AG10803 (cell line): Measurements from ENCODE around the gene VPS39.

Experiments used
- DNase-seq: peaks from one replicate; pipeline ENCODE4 v3.0.0; 2010; ENCODE audit warnings: low read depth
- H3K4me3 ChIP-seq: 2 replicates; pipeline ENCODE4 v1.5.1; 2011; ENCODE audit warnings: mild to moderate bottlenecking, low read length, control low read depth
- TF ChIP-seq, protein P1 (sequence below): conservative IDR thresholded peaks from 2 replicates; pipeline ENCODE4 v1.5.1; 2011; ENCODE audit warnings: mild to moderate bottlenecking, low read length, control low read depth, inconsistent platforms

The VPS39 gene, protein sequence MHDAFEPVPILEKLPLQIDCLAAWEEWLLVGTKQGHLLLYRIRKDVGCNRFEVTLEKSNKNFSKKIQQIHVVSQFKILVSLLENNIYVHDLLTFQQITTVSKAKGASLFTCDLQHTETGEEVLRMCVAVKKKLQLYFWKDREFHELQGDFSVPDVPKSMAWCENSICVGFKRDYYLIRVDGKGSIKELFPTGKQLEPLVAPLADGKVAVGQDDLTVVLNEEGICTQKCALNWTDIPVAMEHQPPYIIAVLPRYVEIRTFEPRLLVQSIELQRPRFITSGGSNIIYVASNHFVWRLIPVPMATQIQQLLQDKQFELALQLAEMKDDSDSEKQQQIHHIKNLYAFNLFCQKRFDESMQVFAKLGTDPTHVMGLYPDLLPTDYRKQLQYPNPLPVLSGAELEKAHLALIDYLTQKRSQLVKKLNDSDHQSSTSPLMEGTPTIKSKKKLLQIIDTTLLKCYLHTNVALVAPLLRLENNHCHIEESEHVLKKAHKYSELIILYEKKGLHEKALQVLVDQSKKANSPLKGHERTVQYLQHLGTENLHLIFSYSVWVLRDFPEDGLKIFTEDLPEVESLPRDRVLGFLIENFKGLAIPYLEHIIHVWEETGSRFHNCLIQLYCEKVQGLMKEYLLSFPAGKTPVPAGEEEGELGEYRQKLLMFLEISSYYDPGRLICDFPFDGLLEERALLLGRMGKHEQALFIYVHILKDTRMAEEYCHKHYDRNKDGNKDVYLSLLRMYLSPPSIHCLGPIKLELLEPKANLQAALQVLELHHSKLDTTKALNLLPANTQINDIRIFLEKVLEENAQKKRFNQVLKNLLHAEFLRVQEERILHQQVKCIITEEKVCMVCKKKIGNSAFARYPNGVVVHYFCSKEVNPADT

DNA sequence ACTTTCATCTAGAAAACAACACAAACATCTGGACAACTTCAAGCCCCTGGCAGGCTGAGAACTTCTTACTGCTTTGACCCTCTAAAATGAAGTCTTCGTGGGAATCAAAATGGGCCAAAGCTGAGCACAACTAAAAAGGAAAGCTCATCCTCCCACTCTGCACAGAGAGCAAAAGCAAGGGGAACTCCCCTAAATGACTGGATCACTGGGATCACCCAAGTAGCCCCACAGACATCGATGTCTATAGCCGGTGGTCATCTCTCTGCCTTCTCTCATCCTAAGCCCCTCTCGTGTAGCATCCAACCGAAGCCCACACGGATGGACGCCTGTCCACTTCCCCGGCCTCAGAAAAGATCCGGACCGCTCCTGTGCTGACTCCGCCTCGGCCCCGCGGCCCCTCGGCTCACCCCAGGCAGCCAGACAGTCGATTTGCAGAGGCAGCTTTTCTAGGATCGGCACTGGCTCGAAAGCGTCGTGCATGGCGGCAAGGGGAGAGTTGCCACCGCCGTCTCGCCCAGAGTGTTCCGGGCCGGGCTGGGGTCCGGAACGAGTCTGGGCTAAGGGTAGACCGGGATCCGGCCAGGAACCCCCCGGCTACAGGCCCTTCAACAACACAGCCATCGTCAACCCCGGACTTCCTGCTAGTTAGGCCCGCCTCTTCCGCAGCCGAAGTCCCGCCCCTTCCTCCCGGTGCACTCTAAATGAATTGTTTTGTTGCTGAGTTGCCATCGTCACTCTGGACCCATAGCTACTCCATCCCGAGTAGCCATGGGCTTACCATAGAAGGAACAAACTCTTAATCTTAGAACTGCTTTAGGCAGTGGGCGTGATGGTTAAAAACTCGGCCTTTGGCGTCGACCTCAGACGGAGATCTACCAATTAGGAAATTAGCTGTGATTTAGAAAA lies at the start of gene VPS39:
VPS39 (minus strand) TSS at position 631 of the 906 bp plus-strand sequence; CDS start at position 480, 151 bp downstream.
- TF ChIP-seq, protein P1, sequence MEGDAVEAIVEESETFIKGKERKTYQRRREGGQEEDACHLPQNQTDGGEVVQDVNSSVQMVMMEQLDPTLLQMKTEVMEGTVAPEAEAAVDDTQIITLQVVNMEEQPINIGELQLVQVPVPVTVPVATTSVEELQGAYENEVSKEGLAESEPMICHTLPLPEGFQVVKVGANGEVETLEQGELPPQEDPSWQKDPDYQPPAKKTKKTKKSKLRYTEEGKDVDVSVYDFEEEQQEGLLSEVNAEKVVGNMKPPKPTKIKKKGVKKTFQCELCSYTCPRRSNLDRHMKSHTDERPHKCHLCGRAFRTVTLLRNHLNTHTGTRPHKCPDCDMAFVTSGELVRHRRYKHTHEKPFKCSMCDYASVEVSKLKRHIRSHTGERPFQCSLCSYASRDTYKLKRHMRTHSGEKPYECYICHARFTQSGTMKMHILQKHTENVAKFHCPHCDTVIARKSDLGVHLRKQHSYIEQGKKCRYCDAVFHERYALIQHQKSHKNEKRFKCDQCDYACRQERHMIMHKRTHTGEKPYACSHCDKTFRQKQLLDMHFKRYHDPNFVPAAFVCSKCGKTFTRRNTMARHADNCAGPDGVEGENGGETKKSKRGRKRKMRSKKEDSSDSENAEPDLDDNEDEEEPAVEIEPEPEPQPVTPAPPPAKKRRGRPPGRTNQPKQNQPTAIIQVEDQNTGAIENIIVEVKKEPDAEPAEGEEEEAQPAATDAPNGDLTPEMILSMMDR = no peak
- H3K4me3 ChIP-seq = peak within 1 kb of the TSS; percentile 91
- DNase-seq = peak; percentile 86

DNA sequence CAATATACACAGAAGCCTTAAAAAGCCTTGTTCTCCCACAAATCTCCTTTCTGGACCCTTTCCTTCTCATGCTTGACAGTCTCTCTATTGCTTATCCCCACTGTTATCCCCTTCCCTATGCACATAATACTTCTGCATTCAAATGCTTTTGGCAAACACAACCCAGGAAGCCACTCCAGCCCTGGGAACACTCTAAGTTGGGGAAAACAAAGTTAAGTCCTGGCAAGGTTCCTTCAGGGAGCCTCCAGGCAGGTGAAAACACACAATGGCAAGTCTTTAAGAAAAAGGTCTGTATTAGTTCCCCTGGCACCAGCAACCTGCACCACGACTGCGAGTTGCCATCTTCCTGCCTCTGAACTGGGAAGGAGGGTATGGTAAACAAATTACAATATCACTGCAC lies 45.2 kb upstream of the VPS39 start:
- no peak for DNase-seq
- H3K4me3 ChIP-seq = no peak overlapping the region
- TF ChIP-seq, protein P1 = no peak

DNA sequence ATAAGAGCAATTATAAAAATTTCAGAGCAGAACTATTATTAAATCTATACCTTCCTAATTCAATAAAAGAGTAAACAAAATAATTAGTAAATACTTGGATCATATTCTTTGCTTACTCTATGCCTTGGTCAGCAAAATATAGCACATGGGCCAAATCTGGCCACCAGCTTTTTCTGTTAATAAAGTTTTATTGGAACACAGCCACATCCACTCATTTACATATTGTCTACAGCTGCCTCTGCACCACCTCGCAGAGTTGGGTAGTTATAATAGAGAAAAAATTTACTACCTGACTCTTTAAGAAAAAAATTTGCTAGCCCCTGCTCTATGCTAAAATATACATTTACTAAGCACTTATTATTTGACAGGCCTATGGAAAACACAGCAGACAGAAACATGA lies 32.7 kb upstream of the VPS39 start:
- TF ChIP-seq, protein P1 = no peak
- DNase-seq = no peak
- no peak overlapping the region for H3K4me3 ChIP-seq

DNA sequence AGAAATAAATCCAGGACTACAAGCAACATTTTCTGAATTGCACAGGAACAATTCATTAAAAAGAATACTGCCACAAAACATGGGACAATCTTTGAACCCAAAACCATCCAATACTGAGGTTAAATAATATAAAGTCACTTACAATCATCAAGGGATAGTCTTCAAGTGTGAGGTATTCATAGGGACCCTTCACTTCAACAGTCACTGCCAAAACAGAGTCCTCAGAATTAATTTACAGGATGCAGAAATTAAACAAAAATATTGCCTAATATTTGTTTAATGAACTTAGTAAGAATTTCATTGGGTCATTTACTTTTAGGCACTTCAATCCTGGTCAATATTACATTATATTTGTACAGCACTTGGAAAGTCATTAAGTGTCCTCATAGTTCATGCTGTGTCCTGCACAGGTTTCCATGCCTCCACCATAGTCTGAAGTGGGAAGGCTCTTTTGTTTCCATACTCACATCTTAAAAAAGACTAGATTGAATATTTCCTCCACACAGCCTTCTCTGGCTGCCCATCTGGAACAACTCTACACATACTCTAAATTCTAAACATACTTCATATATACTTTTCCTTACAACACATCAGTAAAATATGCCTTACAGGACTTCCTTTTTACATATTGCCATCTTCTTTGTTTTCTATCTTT lies 31.6 kb upstream of the VPS39 start:
- peak; percentile 16 for DNase-seq
- H3K4me3 ChIP-seq = no peak overlapping the region
- TF ChIP-seq, protein P1 = no peak

DNA sequence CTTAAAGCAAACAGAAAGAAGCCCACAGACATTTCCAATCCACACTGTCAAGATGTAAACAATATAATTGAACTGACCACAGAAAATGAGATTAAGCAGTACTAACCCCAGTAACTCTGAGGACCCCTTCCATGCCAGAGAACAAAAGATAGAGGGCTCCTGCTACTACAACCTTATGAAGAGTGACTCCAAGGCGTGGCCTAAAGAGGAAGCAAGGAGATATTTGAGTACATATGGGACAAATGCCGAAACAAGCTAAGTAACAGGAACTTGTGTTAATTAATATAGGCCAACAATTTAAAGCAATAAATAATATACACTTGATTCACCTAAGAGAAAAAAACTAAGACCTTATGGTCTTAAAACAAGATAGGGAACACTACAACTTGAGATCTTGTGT lies 25.0 kb upstream of the VPS39 start:
- TF ChIP-seq, protein P1 = no peak
- no peak overlapping the region for H3K4me3 ChIP-seq
- no peak for DNase-seq

DNA sequence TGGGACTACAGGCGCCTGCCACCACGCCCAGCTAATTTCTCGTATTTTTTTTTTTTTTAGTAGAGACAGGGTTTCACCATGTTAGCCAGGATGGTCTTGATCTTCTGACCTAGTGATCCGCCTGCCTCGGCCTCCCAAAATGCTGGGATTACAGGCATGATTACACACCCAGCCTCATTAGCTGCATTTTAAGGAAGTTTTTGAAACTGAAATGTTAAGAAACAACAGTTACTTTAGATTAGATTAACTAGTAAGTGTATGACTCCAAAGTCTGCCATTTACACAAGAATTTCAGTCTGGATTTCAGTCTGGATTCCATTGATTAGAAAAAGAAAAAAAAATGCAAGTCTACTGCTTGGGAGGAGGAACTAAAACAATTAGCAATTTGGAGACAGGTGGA lies 24.5 kb upstream of the VPS39 start:
- H3K4me3 ChIP-seq = no peak overlapping the region
- DNase-seq = no peak
- TF ChIP-seq, protein P1 = no peak
